GM21360 (cell line): ENCODE measurements around the gene INO80.

Source experiments
- ATAC-seq: cut with Tn5 transposase; IDR thresholded peaks from one replicate; pipeline ENCODE4 v1.9.1; 2021; ENCODE audit warnings: mild to moderate bottlenecking, moderate library complexity; ENCODE audit not compliant: unreplicated experiment

Gene INO80

DNA sequence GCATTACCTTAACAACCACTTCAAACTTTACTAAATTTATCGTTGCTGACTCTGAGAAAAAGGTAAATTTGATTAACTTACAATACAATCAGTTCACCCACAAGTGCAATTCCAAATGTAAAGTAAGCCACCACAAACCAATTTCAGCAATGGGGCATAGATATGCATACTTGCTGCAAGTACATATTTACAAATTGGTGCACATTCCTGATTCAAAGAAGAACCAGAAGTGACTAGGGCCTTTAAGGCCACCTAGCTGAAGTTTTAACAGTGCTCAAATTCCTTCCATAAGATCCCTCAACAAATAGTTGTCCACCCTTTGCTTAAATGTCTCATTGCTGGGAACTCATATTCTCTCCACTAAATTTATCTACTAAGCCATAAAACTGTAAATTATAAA, 67.2 kb downstream of the INO80 start:
- ATAC-seq = no peak

DNA sequence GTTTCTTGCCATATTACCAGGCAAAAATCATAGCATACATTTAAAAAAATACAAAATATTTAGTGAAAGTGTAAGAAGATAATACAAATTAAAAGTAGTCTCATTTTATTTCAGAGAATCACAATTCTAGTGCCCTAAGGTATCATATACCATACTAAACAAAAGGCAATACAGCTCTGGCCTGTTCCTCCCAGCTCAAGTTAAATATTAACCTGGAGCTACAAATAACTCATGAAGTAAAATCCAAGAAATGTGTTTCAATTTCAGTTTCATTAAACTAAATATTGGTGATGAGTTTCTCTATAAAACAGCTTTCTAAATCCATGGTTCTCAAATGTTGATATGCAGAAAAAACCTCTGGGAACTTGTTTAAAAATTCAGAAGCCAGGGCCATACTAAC, 67.7 kb downstream of the INO80 start:
- ATAC-seq = no peak

GRCh38 chr15:41047474-41047873, 68.6 kb downstream of the INO80 start:
- no peak for ATAC-seq

GRCh38 chr15:41043276-41043951, 72.7 kb downstream of the INO80 start:
- ATAC-seq = no peak

- ATAC-seq = no peak
Observed at GRCh38 chr15:41042851-41043250, 73.2 kb downstream of the INO80 start.

DNA sequence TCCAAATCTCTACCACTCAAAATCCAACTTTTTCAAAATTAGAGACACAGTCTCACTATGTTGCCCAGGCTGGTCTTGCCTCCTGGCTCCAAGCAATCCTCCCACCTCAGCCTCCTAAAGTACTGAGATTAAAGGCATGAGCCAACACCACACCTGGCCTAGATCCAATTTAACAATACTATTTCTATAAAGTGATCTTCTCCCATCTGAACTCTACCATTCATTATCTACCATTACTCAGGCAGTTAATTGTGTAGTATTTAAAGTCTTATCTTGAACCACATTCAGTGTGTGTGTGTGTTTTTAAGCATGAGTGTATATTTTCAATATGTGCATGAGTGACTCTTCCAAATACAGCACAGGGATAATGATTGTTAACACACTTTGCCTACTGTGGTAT, 77.0 kb downstream of the INO80 start:
- ATAC-seq = no peak

DNA sequence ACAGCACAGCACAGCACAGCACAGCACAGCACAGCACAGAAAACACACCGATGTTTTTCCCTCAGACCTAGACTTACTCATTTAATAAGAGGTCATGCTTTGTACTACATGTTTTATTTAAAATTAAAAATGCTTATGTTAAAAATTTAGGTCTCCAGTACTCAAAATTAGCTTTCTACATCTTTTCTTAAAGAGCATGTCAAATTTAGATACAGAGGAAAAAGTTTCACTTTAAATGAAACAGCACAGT, 84.1 kb downstream of the INO80 start:
- no peak for ATAC-seq

DNA sequence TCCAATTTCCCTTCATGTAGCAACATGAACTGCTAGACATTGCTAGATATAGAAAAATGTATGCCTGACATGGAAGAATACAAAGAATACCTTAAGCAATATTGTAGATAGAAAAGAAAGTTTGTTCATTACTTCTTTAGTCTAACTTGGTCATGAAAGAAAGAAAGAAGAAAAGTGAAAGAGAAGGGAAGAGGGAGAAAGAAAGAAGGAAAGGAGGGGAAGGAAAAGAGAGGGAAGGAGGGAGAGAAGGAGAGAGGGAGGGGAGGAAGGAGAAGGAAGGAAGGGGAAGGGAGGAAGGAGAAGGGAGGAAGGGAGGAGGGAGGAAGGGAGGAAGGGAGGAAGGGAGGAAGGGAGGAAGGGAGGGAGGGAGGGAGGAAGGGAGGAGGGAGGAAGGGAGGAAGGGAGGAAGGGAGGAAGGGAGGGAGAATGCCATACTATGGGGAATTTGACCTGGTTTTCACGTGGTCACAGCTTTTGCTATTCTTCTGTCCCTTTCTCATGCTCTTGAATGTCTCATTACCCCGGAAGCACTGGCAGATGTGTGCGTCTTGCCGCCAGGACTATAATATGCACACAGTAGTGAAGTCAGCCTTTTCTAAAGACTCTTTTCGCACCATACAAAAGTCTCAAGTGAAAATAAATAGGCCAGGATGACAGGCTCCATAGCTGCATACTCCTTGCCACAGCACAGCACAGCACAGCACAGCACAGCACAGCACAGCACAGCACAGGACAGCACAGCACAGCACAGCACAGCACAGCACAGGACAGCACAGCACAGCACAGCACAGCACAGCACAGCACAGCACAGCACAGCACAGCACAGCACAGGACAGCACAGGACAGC, 84.6 kb downstream of the INO80 start:
- ATAC-seq = no peak

GRCh38 chr15:41028853-41029252, 87.2 kb downstream of the INO80 start:
- no peak for ATAC-seq

DNA sequence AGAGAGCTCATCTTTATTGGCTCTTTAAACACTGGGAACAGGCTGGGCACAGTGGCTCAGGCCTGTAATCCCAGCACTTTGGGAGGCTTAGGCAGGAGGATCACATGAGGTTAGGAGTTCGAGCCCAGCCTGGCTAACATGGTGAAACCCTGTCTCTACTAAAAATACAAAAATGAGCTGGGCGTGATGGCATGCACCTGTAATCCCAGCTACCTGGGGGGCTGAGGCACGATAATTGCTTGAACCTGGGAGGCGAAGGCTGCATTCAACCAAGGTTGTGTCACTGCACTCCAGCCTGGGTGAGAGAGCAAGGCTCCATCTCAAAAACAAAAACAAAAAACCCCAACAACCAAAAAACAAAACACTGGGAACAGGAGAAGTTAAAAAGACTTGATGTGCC, 90.7 kb downstream of the INO80 start:
- ATAC-seq = no peak

- no peak for ATAC-seq
Observed at GRCh38 chr15:41024885-41025284, 91.2 kb downstream of the INO80 start.

- ATAC-seq = no peak
Observed at GRCh38 chr15:41024131-41024530, 91.9 kb downstream of the INO80 start.

DNA sequence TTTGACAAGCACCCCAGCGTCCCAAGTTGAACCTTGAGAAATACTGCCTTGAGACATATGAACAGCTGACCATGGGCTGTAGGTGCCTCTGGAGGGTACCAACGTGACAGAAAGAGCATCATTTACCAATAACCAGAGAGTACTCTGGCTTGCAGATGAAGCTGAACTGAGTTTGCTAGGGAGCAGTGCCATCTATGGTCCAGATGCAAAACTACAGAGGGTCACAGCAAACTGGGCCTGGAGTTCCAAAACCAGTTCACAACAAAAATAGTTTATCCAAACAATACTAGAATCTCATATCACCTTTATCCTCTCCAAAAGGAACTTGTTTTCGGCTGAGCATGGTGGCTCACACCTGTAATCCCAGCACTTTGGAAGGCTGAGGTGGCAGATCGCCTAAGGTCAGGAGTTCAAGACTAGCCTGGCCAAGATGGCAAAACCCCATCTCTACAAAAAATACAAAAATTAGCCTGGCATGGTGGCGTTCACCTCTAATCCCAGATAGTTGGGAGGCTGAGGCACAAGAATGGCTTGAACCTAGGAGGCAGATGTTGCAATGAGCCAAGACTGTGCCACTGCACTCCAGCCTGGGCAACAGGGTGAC, 93.5 kb downstream of the INO80 start:
- ATAC-seq = no peak

DNA sequence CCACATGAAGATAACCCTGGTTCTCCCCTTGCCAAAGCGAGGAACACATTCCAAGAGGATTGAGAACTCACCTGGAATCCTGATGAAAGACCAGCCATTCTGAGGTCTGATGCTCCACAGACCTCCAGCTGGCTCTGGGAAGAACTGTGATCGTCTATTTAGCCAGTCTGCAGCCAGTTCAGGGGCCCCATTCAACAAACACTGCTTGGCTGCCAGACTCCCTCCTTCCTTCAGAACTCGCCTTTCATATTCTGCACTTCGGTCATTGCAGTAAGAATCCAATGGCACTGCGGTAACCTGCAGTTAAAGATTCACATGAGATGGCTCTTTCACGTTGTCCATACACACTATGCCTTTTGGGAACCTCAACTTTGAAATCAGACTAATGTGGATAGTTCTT, 95.3 kb downstream of the INO80 start:
- no peak for ATAC-seq

DNA sequence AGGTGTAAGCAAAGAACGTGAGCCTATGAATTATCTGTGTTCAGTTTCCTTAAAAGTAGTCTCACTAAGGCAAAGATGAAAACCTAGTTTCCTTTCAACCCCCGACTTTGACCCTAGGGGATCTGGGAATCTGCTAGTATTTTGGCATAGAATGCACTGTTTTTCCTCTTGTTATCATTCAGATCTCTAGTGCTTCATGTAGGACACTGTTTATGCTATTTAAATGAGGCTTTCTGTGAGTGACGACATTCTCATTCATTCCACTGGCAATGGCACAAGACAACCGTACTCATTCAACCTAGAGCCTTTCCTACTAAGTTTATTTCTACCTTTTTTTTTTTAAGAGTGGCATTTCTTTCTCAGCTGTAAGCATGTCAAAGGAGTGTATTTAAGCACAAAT, 95.8 kb downstream of the INO80 start:
- no peak for ATAC-seq

GRCh38 chr15:41019174-41019573, 96.9 kb downstream of the INO80 start:
- ATAC-seq = no peak

DNA sequence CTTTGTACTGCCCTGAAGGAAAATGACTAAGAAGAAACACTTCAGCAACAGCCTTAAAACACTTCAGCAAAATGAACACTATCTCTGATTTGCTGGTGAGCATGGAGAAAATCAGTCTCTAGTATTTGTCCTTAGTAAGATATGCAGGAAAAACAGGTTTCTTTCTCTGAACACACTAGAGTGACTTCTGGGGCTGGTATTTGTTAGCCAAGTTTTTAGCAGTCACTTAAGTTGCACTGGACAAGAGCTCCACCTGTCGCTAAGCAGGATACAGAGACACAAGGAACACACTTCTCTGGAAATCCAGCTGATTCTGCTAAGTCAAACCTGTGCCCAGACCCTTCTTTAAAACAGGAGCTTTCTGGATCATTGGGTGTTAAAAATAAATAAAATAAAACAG, 97.5 kb downstream of the INO80 start:
- ATAC-seq = no peak

GRCh38 chr15:41017066-41017735, 98.9 kb downstream of the INO80 start:
- no peak for ATAC-seq

DNA sequence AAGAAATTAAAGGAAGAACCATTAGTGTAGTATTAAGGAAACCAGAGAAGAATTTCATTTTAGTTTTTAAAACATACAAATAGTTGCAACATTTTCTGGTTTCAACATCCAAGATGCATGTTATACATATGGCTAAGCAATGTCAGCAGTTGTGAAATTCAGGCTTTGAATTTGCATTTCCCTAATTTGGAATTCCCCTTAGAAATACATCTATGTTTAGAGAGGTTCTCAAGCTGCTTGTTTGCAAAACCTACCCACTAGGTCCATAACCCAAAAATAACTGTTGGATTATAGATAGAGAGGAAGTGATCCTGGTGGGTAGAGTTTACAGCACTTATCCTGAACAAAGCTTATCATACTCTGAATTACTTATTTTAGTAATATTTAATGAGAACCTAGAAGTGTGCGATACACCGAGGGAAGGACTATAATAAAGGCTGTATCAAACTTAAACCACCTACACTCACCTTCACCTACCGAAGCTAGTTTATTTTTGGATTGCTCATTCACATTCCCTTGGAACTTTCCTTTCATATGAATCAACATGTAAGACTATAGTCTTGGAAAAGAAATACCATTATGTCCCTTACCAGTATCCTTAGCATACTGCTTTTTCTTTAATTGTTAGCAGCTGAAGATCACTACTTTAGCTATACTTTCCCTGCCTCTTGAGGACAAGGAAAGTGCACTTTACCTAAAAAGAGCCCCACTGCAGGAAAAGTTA, 102.2 kb downstream of the INO80 start:
- ATAC-seq = no peak

DNA sequence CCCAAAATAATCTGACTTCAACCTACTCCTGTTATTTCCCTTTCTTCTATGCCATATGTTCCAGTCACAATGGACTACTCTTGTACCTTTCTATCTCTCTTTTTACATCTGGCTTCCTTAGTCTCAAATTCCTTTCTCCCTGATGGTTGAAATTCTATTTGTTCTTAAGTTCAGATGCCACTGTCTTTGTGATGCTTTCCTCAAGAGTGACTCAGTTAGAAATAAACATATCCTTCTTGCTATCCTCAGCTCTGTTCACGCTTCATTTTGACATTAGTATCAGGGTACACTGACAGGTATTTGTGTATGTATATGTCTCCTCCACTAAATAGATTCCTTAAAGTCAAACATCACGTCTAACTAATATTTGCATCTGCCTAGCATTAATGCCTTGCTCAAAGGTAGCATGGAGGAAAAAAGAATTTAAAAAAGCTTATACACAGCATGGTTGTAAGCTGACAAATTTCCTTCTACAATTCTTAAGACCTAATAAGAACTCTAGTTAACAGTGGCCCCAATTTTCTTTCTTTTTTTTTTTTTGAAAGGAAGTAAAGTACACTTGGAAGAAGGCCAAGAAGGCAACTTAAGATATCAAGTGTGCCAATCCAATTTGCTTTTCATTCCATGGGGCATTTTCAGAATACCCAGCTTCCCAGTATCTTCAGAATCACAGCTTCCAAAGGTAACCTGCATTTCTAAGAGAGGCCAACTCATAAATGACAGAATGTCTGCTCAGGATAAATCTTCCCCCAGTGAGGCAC, 104.8 kb downstream of the INO80 start:
- no peak for ATAC-seq
